Erythroblast (primary cell): Measurements from ENCODE around the gene ALKBH4.

ENCODE experiments used
- DNase-seq, 2 experiments: peaks; one replicate each; lab custom pipeline; 2025; lab: John Stamatoyannopoulos, UW
- GATA1 ChIP-seq: IDR thresholded peaks from 2 replicates; pipeline ENCODE4 v1.6.1; 2011; ENCODE audit warnings: low read depth, mild to moderate bottlenecking, control low read depth, low read length, moderate library complexity
- POLR2A ChIP-seq: IDR thresholded peaks from 2 replicates; pipeline ENCODE4 v1.6.1; 2011; ENCODE audit warnings: mild to moderate bottlenecking, low read length

Gene ALKBH4

GRCh38 chr7:102446387-102447156 lies 18.1 kb downstream of the ALKBH4 start:
- DNase-seq, result no peak
- TF ChIP-seq POLR2A (no peak), GATA1 (no peak)

GRCh38 chr7:102445674-102446071 lies 19.0 kb downstream of the ALKBH4 start:
- no peak for DNase-seq
- TF ChIP-seq GATA1, result no peak
- no peak for TF ChIP-seq POLR2A

- no peak for TF ChIP-seq POLR2A
- TF ChIP-seq GATA1, result no peak
- DNase-seq, result no peak
Measured at GRCh38 chr7:102444961-102445673, 19.5 kb downstream of the ALKBH4 start.

- TF ChIP-seq GATA1 (no peak), POLR2A (no peak)
- no peak for DNase-seq
Measured at GRCh38 chr7:102439963-102440795, 24.5 kb downstream of the ALKBH4 start.

GRCh38 chr7:102436118-102436517 lies 28.5 kb downstream of the ALKBH4 start:
- DNase-seq, result no peak
- TF ChIP-seq POLR2A, result no peak
- TF ChIP-seq GATA1, result no peak

GRCh38 chr7:102434039-102434486 lies 30.6 kb downstream of the ALKBH4 start:
- no peak for DNase-seq
- TF ChIP-seq GATA1, result no peak
- peak; percentile 4 for TF ChIP-seq POLR2A

- no peak for TF ChIP-seq GATA1
- peak; percentile 6 for TF ChIP-seq POLR2A
- DNase-seq, result peak; percentile 73 to 84
Measured at GRCh38 chr7:102433219-102434038, 31.2 kb downstream of the ALKBH4 start, which contains the start of gene ORAI2. ORAI2 (plus strand) TSS chr7:102433575; CDS start chr7:102438957, 5,382 bp downstream.

- DNase-seq, result no peak
- TF ChIP-seq GATA1 (no peak), POLR2A (no peak)
Measured at GRCh38 chr7:102432442-102433218, 32.0 kb downstream of the ALKBH4 start.

- no peak for DNase-seq
- TF ChIP-seq POLR2A (no peak), GATA1 (no peak)
Measured at GRCh38 chr7:102431617-102432298, 32.9 kb downstream of the ALKBH4 start.

GRCh38 chr7:102429141-102429899 lies 35.3 kb downstream of the ALKBH4 start:
- no peak for TF ChIP-seq POLR2A
- no peak for TF ChIP-seq GATA1
- no peak for DNase-seq

GRCh38 chr7:102427019-102427405 lies 37.7 kb downstream of the ALKBH4 start:
- no peak for DNase-seq
- TF ChIP-seq POLR2A (no peak), GATA1 (no peak)
